PC-3 (cell line): ENCODE measurements around the gene SEC63. TPM values are rescaled to one million over a fixed set of nuclear protein-coding genes. Genes with fewer than 3 reads are reported as not detected.

Source experiments
- ATAC-seq: fragments of 200-7000 bp; cut with Tn5 transposase; 2 replicates; pipeline ENCODE4 v1.9.1; 2020; ENCODE audit warnings: mild to moderate bottlenecking, moderate library complexity
- BruUV-seq: library from RNA; stranded (reverse); fragments of 400-500 nt; replicated peaks from 2 replicates; lab custom pipeline; 2021; lab: Mats Ljungman, UMichigan
- CTCF ChIA-PET: fragments of 300-600 bp; sonication (Branson Sonifier 250); formaldehyde crosslinking; loops from one replicate; lab custom pipeline; 2022; ENCODE audit warnings: antibody characterized with exemption; lab: Charles Lee
- POLR2A ChIA-PET: fragments of 300-600 bp; sonication (Branson Sonifier 250); formaldehyde crosslinking; loops from one replicate; lab custom pipeline; 2022; ENCODE audit warnings: antibody characterized with exemption; ENCODE audit not compliant: unreplicated experiment; lab: Charles Lee
- DNase-seq: peaks from one replicate; pipeline ENCODE4 v3.0.0-alpha.2; 2015
- H2AFZ ChIP-seq: fragments of 300-600 bp; sonication (generic); 2 replicates; pipeline ENCODE4 v1.6.0; 2016; ENCODE audit warnings: antibody characterized with exemption, low read length
- H3F3A ChIP-seq: fragments of 300-600 bp; sonication (generic); one replicate; pipeline ENCODE4 v1.6.0; 2017; ENCODE audit warnings: antibody characterized with exemption, low read length, control low read depth, mild to moderate bottlenecking; ENCODE audit not compliant: unreplicated experiment
- H3K27ac ChIP-seq: fragments of 300-600 bp; sonication (generic); 2 replicates; pipeline ENCODE4 v1.5.1; 2016; ENCODE audit warnings: mild to moderate bottlenecking, low read length
- H3K27me3 ChIP-seq: fragments of 300-600 bp; sonication (generic); 2 replicates; pipeline ENCODE4 v1.6.1; 2016; ENCODE audit warnings: low read length, mixed read lengths
- H3K36me3 ChIP-seq: fragments of 300-600 bp; sonication (generic); 2 replicates; pipeline ENCODE4 v1.6.1; 2016; ENCODE audit warnings: low read depth, mixed run types, low read length, mixed read lengths
- H3K4me1 ChIP-seq: fragments of 300-600 bp; sonication (generic); 2 replicates; pipeline ENCODE4 v1.5.1; 2016; ENCODE audit warnings: low read length; ENCODE audit not compliant: insufficient read depth
- H3K4me2 ChIP-seq: fragments of 300-600 bp; sonication (generic); 2 replicates; pipeline ENCODE4 v1.6.0; 2016; ENCODE audit warnings: low read length
- H3K4me3 ChIP-seq: fragments of 300-600 bp; sonication (generic); 2 replicates; pipeline ENCODE4 v1.5.1; 2016; ENCODE audit warnings: mild to moderate bottlenecking, low read length, mixed read lengths
- H3K79me2 ChIP-seq: fragments of 300-600 bp; sonication (generic); 2 replicates; pipeline ENCODE4 v1.6.1; 2017; ENCODE audit warnings: low read length, mixed read lengths
- H3K9ac ChIP-seq: fragments of 300-600 bp; sonication (generic); 2 replicates; pipeline ENCODE4 v1.6.0; 2016; ENCODE audit warnings: mild to moderate bottlenecking, low read length
- H3K9me2 ChIP-seq: fragments of 300-600 bp; sonication (generic); replicated peaks from 2 replicates; pipeline ENCODE4 v1.6.1; 2016; ENCODE audit warnings: mixed run types, low read length, mixed read lengths
- H3K9me3 ChIP-seq: fragments of 300-600 bp; sonication (generic); 2 replicates; pipeline ENCODE4 v1.6.1; 2016; ENCODE audit warnings: low read length, mixed read lengths
- H4K20me1 ChIP-seq: fragments of 300-600 bp; sonication (generic); 2 replicates; pipeline ENCODE4 v1.6.1; 2016; ENCODE audit warnings: low read length, mixed read lengths
- EZH2 ChIP-seq: fragments of 300-600 bp; sonication (generic); IDR thresholded peaks from one replicate; pipeline ENCODE4 v1.6.1; 2017; ENCODE audit warnings: antibody characterized with exemption, mild to moderate bottlenecking, low read length; ENCODE audit not compliant: unreplicated experiment
- EZH2phosphoT487 ChIP-seq: fragments of 300-600 bp; sonication (generic); IDR thresholded peaks from 2 replicates; pipeline ENCODE4 v1.6.1; 2018; ENCODE audit warnings: mild to moderate bottlenecking, antibody characterized with exemption, low read length, borderline replicate concordance
- intact Hi-C: fragments of 100-400 bp; cut with micrococcal nuclease; formaldehyde crosslinking; loops from 2 replicates; pipeline ENCODE4 v1.9.0; 2023
- total RNA-seq: library from RNA; depleted of rRNA; stranded (reverse); fragments of >200 nt; gene quantifications from 2 replicates; pipeline ENCODE4 v1.2.3, GENCODE V29; 2014
- TF ChIP-seq, protein P1 (sequence below): fragments of 300-600 bp; sonication (generic); conservative IDR thresholded peaks from 2 replicates; pipeline ENCODE4 v1.5.1; 2017; ENCODE audit warnings: antibody characterized with exemption, low read depth, mild to moderate bottlenecking, low read length

Gene SEC63
- total RNA-seq, 1 experiment from 2014 or later = 12.2 TPM

DNA sequence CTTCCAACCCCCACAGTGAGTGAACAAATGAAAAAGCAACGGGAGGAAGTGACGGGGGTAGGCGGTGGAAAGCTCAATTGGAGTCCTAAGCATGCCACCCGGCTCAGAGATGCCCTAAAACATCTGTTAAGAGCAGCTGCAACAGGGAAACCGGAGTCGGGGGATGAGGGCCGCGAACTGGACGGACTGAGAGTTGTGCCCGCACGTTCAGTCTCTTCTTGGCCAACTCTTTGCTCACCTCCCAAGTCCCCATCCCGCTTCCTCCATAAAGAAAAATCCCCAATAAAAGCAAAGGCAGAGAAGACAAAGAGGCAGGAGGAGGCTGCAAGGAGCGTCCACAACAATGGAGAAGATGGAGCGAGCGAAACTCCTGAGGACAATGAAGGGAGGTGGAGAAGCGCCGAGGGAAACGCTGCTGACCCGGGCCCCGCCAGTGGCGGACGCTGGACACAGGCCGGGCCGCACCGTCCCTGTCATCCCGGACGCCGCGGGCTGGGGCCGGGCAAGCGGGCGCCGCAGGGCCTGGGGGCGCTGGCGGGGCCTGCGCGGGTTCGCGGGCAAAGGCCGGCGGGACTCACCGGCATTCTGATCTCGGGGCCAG lies 600 bp downstream of the SEC63 start:
- no peak for TF ChIP-seq EZH2phosphoT487
- TF ChIP-seq EZH2 = no peak
- TF ChIP-seq, protein P1, sequence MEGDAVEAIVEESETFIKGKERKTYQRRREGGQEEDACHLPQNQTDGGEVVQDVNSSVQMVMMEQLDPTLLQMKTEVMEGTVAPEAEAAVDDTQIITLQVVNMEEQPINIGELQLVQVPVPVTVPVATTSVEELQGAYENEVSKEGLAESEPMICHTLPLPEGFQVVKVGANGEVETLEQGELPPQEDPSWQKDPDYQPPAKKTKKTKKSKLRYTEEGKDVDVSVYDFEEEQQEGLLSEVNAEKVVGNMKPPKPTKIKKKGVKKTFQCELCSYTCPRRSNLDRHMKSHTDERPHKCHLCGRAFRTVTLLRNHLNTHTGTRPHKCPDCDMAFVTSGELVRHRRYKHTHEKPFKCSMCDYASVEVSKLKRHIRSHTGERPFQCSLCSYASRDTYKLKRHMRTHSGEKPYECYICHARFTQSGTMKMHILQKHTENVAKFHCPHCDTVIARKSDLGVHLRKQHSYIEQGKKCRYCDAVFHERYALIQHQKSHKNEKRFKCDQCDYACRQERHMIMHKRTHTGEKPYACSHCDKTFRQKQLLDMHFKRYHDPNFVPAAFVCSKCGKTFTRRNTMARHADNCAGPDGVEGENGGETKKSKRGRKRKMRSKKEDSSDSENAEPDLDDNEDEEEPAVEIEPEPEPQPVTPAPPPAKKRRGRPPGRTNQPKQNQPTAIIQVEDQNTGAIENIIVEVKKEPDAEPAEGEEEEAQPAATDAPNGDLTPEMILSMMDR = no peak
- peaks cover 52% of the 10 kb centered on the region for H3K79me2 ChIP-seq
- POLR2A ChIA-PET = no interaction called here
- CTCF ChIA-PET = no interaction called here
- peak overlapping the region; percentile 95 for H3K4me3 ChIP-seq
- no peaks in the 10 kb centered on the region for H3K9me2 ChIP-seq
- H3K36me3 ChIP-seq = no peaks in the 10 kb centered on the region
- peak overlapping the region; percentile 67 for H2AFZ ChIP-seq
- no peaks in the 10 kb centered on the region for H3K27me3 ChIP-seq
- H3K4me2 ChIP-seq = peak overlapping the region; percentile 92
- H3K4me1 ChIP-seq = peaks cover 25% of the 10 kb centered on the region
- peaks cover 13% of the 10 kb centered on the region for H4K20me1 ChIP-seq
- intact Hi-C loops = loop anchor here (10.0 kb wide), 1 partner anchor 63 kb away; no protein-coding TSS in a partner anchor
- H3F3A ChIP-seq = no peaks in the 10 kb centered on the region
- H3K27ac ChIP-seq = peak overlapping the region; percentile 56
- no peaks in the 10 kb centered on the region for H3K9me3 ChIP-seq
- ATAC-seq (peak; percentile 52), DNase-seq (peak; percentile 36)
- no TSS peak for BruUV-seq
- H3K9ac ChIP-seq = peak overlapping the region; percentile 96

DNA sequence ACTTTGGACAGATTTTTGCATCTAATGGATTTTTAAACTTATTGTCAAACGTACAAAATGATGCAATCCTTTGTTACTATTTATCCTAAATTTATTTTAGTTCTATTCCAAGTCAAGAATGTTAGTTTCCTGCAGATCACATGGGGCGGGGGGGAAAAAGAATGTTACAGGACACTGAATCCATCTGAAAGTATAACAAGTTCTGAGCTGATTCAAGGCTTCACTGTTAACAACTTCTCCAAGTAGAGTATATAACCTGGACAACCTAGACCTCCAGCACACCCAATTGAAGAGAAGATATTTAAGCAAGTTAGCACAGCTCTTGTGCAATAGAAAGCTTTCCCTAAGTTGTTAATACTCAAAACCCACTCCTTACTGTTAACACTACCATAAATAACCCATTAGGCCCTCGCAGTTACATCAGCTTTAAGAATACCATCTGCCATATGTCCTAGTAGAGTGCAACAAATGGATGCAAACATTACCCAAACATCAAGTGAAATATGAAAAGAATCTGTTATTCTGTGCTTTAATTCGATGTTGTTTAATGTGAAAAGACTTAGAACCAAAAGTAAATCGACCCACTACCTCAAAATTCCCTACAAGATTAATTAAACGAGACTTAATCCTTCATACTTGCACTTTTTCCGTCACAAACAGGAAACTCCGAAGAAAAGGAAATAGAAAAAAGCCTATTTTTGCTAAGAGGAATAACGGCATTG lies 1.3 kb downstream of the SEC63 start:
- H4K20me1 ChIP-seq = peaks cover 19% of the 10 kb centered on the region
- intact Hi-C loops = loop anchor here (10.0 kb wide), 1 partner anchor 62 kb away; no protein-coding TSS in a partner anchor
- no peak for DNase-seq

More for the DNA sequence above, 1.3 kb downstream of the SEC63 start:
- Histone ChIP-seq H3K36me3 (no peaks in the 10 kb centered on the region), H3K9ac (peak overlapping the region; percentile 96), H3K4me2 (peak overlapping the region; percentile 92), H3F3A (no peaks in the 10 kb centered on the region), H3K27me3 (no peaks in the 10 kb centered on the region), H3K9me3 (no peaks in the 10 kb centered on the region), H2AFZ (peak overlapping the region; percentile 67; the same call in 1 of the 2 replicates), H3K4me3 (peak overlapping the region; percentile 95), H3K79me2 (peaks cover 59% of the 10 kb centered on the region), H3K4me1 (peaks cover 25% of the 10 kb centered on the region), H3K27ac (peak overlapping the region; percentile 56), H3K9me2 (no peaks in the 10 kb centered on the region)
- ChIA-PET POLR2A (no interaction called here), CTCF (no interaction called here)
- BruUV-seq = TSS peak; percentile 55
- no peak for ATAC-seq
- TF ChIP-seq EZH2 (no peak), EZH2phosphoT487 (no peak)
- TF ChIP-seq, protein P1 = no peak
